GM20000 (cell line): ENCODE data around the gene GRIP1.

ENCODE experiments used
- DNase-seq: peaks from one replicate; pipeline ENCODE4 v3.0.0; 2012; ENCODE audit warnings: low spot score
- CTCF ChIP-seq: IDR thresholded peaks from 2 replicates; pipeline ENCODE4 v1.5.1; 2012; ENCODE audit warnings: mild to moderate bottlenecking, control low read depth; ENCODE audit errors: extremely low read depth, missing control alignments

Gene GRIP1

GRCh38 chr12:66441905-66442559 is 236.8 kb downstream of the GRIP1 start:
- DNase-seq: no peak
- no peak for TF ChIP-seq CTCF

GRCh38 chr12:66438601-66439000 is 240.3 kb downstream of the GRIP1 start:
- DNase-seq: no peak
- no peak for TF ChIP-seq CTCF

- DNase-seq: no peak
- no peak for TF ChIP-seq CTCF
Measured at GRCh38 chr12:66430106-66430505, 248.8 kb downstream of the GRIP1 start.

- no peak for TF ChIP-seq CTCF
- no peak for DNase-seq
Measured at GRCh38 chr12:66428870-66429269, 250.0 kb downstream of the GRIP1 start.

GRCh38 chr12:66428261-66428660 is 250.6 kb downstream of the GRIP1 start:
- DNase-seq: no peak
- no peak for TF ChIP-seq CTCF

GRCh38 chr12:66426696-66427095 is 252.2 kb downstream of the GRIP1 start:
- no peak for TF ChIP-seq CTCF
- no peak for DNase-seq

- DNase-seq: no peak
- TF ChIP-seq CTCF: no peak
Measured at GRCh38 chr12:66423266-66423665, 255.6 kb downstream of the GRIP1 start.
